ENCODE data around the gene TBC1D23.
"Not testable (repeated sequence)": the region's sequence is repeated elsewhere in the genome, so short reads cannot be mapped to it uniquely, and the experiment has no call there.

TBC1D23 gene

GRCh38 chr3:100257586-100257985 lies 3.2 kb upstream of the TBC1D23 start:
- DNase-seq = no peak

DNA sequence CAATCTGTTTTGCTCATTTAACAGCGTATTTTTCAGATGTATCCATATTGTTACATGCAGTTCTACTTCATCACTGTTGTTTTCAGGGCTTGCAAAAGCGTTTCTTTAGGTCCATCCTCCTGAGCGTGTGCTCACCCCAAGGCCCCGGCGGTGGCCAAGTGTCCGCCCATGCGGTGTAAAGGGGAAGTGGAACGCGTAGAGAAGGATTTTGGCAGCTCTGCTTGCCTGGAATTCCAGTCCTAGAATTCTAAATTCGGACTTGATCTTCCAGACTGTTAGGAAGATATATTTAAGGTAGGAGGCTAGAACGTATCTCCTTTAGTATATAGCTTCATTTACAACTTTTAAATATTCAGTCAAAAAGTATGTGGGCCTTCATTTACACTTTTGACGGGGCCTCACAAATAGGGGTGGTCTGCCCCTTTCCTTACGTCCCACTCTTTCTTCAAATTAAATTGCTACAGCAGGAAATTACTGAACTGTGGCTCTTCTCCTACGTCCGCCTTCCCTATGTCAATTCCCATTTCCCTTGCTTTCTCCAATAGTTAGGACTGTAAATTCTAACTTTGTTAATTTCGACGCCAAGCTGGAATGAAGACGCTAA lies 609 bp upstream of the TBC1D23 start:
- DNase-seq = peak; percentile 38

DNA sequence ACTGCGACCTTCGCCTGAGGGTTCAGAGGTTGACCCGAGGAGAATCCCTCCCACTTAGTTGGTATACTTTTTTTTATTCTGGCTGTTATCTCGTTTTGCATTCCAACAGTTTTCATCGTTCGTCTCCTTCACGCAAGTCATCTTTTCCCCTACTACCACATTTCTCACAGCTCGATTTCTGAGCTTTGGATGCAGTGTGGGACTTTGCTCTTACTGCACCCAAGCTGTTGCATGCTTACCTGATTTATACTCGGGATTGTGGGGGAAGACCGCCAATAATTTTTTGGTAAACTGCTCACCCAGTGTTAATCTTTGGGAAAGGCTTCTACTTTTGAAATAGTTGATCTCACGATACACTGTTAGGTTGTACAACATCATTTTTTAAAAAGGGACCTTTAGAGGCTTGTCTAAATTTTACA lies 702 bp downstream of the TBC1D23 start:
- DNase-seq = no peak

- DNase-seq = not testable (repeated sequence)
These were observed 2.1 kb downstream of the TBC1D23 start for GRCh38 chr3:100262925-100263324.

- DNase-seq = no peak
These were observed 2.8 kb downstream of the TBC1D23 start for GRCh38 chr3:100263583-100263982.

- no peak for DNase-seq
These were observed 3.5 kb downstream of the TBC1D23 start for GRCh38 chr3:100264242-100264641.

DNA sequence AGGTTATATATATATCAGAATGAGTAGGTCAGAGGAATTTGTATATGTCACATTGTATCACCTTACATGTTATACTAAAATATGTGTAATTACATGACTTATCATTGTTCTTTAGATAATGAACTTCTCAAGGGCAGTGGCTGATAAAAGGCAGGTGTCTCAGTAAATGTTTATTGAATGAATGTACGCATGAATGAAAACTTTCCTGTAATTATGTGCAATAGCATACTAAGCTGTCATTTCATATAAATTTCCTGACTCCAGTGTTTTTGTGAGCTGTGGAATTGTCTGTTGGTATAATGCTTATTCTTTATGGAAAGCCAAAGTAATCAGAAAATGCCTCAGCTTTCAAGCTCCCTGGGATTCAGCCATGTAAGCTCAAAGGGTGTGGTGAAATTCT lies 4.2 kb downstream of the TBC1D23 start:
- DNase-seq = no peak

DNA sequence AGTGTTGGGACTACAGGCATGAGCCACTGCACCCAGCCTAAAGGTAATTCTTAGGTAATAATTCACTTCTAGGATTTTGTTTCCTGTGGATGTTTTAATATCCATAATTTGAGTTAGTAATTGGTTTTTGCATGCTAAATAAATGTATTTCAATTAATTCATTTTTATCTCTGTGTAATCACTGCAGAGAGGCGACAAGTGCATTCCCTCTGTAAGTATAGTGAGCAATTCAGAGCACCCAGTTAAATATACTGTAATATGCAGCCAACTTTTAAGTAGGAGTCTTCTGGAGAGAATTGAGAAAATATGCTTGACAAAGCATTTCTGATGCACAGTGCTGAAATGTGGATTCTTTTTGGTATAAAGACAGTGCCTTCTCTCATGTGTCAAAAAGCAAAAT lies 5.7 kb downstream of the TBC1D23 start:
- DNase-seq = no peak

DNA sequence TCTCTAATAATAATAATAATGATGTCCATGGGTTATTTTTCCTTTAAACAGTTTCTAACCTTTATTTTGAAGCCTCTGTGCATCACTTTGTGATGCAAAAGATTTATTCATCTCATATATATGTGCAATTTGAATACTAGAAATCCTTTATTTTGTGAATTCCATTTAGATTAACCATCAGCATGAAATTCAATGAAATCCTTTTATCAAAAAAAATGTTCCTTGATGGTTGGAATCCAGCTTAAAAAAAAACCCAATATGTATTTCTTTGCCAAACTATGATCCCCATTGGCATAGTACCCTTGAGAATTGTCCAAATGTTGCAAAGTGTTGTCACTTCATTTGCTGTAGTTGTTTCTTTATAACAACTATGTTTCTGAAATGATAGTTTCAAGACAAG lies 7.4 kb downstream of the TBC1D23 start:
- DNase-seq = no peak

DNA sequence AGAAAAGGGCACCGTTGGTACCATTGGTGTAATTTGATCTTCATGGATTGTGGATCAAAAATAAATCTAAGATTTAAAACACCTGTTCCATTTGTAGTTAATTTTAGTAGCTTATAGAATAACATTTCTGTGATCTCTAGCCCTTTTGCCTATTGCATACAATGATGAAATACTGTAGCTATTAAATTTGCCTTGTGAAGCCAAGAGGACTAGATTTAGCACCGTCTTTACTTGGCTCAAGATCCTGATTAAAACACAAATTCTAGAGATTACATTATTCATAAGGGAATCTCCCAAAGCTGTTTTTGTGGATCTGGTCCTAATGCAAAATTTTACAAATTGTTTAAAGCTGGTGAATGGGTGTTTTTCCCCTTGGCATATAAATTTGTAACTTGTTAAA lies 8.2 kb downstream of the TBC1D23 start:
- DNase-seq = no peak

DNA sequence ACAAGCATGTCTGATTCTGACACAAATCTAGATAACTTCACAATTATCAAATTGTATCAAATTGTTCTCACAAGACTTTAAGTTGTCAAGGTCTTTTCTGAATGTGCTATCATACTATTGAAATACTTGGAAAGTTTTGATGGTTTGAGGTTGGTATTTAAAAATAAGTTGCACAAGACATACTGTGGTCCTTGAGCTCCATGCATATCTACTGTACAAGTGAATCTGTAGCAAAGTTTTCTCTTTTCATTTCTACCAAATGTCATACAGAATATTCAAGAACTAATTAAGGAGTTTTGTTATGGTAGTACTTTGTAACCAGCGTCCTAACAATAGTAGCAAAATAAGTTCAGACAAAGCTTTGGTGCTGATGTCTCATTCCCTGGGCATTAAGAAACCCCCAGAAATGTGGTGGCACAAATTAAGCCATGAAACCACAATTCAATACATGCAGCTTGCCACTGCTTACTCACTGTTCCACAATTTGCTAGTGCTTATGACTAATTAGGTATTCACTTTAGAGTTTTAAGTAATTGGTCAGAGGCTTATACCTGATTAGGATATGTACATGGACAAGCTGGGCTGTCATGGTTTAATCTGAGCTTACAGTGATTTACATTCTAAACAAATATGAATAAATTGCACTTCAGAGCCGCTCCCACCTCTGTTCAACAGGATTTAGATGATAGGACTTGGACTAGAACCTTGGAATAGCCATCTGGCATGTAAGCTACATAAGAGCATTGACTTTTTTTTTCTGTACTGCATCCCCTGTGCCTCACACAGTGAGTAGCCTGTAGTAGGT lies 8.8 kb downstream of the TBC1D23 start:
- no peak for DNase-seq

- no peak for DNase-seq
These were observed 9.4 kb downstream of the TBC1D23 start for GRCh38 chr3:100270215-100270583.

DNA sequence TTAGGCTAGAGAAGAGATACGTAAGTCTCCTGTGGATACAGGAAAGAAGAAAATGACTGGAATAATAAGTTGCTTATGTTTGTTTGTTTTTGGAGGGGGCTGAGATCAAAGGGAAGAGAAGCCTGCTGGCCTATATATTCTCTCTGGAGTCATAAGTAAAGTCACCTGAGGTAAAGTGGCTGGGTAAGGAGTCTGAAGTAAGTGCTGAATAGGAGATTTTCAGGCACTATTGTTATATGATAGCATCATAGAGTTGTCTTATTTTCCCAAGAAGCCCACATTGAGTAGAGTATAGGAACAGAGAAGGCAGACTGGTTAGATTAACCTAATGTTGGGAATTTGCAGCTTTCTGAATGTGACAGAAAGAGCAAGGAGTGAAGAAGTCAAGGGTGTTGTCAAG lies 10.7 kb downstream of the TBC1D23 start:
- no peak for DNase-seq

DNA sequence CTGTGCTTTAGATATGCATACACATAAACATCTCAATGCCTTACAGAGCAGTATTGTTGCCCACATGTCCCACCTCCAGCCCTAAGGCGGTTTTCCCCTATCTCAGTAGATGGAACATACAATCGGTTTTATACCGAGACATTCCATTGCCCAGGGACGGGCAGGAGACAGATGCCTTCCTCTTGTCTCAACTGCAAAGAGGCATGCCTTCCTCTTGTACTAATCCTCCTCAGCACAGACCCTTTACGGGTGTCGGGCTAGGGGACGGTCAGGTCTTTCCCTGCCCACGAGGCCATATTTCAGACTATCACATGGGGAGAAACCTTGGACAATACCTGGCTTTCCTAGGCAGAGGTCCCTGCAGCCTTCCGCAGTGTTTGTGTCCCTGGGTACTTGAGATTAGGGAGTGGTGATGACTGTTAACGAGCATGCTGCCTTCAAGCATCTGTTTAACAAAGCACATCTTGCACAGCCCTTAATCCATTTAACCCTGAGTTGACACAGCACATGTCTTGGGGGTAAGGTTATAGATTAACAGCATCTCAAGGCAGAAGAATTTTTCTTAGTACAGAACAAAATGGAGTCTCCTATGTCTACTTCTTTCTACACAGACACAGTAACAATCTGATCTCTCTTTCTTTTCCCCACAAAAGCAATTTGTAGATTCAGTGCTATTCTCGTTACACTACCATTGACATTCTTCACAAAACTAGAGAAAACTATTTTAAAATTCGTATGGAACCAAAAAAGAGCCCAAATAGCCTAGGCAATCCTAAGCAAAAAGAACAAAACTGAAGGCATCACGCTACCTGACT lies 12.2 kb downstream of the TBC1D23 start:
- not testable (repeated sequence) for DNase-seq

DNA sequence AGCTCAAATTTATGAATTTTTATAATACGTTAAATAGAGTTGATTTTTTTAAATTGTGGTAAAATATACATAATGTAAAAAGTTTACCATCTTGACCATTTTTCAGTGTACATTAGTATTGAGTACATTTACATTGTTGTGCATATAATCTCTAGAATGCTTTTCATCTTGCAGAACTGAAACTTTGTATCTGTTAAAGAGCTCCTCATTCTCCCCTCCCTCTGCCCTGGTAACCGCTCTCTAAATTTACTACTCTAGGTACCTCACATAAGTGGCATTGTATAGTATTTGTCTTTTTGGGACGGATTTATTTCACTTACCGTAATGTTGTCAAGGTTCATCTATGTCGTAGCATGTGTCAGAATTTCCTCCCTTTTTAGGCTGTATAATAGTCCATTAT lies 13.6 kb downstream of the TBC1D23 start:
- DNase-seq = no peak

DNA sequence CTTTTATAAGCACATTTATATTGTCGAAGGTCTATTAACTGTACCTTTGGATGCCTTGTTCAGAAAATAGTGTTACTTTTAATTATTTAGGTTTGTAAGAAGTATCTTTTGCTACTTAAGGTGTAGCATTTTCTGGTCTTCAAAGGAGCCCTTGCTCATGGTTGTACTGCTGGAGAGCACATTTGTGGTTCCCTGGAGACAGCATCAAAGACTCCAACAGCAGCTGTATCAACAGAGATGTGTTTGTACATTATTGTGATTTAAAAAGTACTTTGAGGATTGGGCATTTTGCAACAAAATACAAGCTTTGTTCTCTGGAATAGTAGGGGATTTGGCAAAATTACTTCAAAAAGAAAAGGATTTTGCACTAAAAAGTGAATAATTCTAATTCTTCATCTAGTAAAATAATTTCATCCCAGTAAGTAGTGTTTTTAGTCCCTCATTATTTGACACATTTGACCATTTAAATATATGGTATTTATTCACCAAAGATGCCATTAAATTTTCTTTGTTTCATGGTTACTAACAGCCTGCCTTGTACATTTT lies 16.5 kb downstream of the TBC1D23 start:
- peak; percentile 45 for DNase-seq

- DNase-seq = no peak
These were observed 18.1 kb downstream of the TBC1D23 start for GRCh38 chr3:100278910-100279309.

DNA sequence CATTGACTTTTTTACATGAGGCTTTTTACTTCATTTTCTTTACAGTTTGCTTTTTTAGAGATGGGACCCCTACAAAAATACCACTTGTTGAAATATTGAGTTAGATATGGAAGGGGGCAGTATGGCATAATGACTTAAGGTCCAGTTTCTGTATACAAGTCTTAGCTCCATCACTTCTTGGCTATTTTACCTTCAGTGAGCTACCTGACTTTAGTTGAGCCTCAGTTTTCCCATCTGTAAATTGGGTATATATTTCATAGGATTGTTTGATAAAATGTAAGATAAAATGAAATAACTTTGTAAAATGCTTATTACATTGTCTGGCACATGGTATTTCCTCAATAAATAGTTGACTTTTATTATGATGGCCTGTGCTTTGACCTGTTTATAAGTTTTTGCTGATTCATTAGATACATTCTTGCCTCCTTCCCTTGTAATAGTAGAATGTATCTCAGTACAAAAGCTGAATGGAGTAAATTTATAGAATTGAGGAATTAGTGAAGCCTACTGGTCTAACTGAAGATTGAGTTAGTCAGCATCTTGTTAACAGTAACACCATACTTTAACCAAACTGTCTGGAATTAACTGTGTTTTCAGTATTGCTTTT lies 27.6 kb downstream of the TBC1D23 start:
- DNase-seq = no peak

- DNase-seq = no peak
These were observed 28.5 kb downstream of the TBC1D23 start for GRCh38 chr3:100289339-100289738.

DNA sequence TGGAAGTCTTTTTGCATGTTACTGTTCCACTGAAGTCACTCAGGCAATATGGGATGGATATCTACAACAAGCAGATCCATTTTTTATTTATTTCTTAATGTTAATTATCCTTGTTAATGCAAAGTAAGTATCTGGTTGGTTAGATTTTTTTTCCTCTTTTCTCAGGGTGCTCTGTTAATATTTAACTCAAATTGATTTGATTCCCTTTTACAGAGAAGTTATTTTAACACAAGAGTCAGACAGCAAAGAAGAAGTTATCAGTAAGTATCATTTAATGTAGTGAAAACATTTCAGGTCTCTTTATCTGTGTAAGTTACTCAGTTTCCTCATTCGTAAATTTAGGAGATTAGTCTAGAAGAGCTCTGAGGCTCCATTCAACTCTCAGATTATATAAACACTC lies 34.3 kb downstream of the TBC1D23 start:
- no peak for DNase-seq

DNA sequence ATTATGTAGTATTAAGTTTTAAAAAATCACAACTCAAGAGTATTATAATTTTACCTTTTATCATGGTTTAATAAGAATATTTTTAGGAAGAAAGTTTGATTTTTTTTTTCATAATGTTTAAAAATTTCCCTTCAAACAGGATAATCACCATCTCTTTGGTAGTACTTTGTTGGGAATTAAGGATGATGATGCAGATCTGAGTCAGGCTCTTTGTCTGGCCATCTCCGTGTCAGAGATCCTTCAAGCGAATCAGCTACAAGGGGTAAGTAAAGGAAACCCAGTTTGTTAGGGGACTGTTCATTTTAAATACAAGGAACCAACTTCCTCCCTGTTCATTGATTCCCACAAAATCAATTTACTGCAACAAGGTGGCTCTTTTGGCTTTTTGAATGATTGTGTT lies 37.0 kb downstream of the TBC1D23 start:
- DNase-seq = no peak

DNA sequence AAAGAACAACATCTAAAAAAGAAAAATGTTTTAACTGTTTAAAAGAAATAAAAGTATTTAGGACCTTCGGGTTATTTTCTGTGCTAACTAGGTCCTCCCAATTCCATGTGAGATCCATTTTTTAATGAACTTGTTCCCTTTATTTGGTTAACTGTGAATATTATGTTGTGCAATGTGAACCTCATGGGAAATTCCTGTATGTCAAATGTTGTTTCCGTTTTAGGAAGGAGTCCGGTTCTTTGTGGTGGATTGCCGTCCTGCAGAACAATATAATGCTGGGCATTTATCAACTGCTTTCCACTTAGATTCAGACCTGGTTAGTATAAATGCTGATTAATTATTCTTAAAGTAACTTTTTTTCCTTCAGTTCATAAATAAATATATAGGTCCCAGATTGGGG lies 38.2 kb downstream of the TBC1D23 start:
- DNase-seq = no peak

- DNase-seq = no peak
These were observed 45.9 kb downstream of the TBC1D23 start for GRCh38 chr3:100306695-100307094.

Data from DMS79 treated with DMSO at 0.1 percent for 48 hours (cell line).